Measurements from ENCODE around the gene TRAPPC12.

TRAPPC12 gene

GRCh38 chr2:3468296-3468988, 88.9 kb downstream of the TRAPPC12 start:
- DNase-seq (ENCODE audit: low read depth): no peak

DNA sequence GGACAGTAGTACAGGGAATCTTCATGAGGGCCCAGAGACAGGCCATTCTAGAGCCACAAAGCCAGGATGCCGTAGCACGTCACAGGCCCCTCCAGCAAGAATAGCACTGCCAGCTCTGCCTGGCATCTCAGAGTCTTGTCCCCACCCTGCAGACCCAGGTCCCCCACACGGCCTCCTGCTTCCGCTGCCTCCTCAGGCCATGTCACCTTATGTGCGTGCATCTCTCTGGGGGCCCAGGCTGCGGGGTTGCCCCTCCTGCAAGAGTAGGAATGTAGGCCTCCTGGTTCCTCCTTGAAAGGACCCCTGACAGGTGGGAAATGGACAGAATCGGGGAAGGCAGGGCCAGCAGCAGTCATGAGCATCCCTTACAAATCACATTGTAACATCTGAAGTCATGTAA, 90.0 kb downstream of the TRAPPC12 start:
- DNase-seq (ENCODE audit: low read depth): no peak

GRCh38 chr2:3470166-3470651, 90.7 kb downstream of the TRAPPC12 start:
- DNase-seq (ENCODE audit: low read depth): no peak

GRCh38 chr2:3470856-3471737, 91.6 kb downstream of the TRAPPC12 start:
- no peak for DNase-seq (ENCODE audit: low read depth)

- no peak for DNase-seq (ENCODE audit: low read depth)
Measured at GRCh38 chr2:3472296-3472695, 92.8 kb downstream of the TRAPPC12 start.

- no peak for DNase-seq (ENCODE audit: low read depth)
Measured at GRCh38 chr2:3472966-3473365, 93.5 kb downstream of the TRAPPC12 start.

GRCh38 chr2:3475771-3476170, 96.3 kb downstream of the TRAPPC12 start:
- DNase-seq (ENCODE audit: low read depth): no peak

- no peak for DNase-seq (ENCODE audit: low read depth)
Measured at GRCh38 chr2:3476321-3476984, 97.0 kb downstream of the TRAPPC12 start.

DNA sequence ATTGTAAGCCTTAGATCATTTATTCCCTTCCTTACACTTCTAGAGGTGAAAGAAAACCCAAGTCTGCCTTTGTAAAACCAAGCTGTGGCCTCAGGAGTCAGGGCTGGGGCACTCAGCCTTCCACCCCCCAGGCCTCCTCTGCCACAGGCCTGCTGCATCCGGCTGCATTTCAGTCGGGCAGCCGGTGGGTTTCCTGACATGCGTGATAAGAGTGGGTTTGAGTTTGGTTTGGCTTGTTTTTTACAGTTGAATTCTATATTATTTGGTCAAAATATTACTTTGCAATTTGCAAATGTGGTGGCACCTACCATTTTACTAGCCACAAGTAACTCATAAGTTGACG, 97.5 kb downstream of the TRAPPC12 start:
- no peak for DNase-seq (ENCODE audit: low read depth)

DNA sequence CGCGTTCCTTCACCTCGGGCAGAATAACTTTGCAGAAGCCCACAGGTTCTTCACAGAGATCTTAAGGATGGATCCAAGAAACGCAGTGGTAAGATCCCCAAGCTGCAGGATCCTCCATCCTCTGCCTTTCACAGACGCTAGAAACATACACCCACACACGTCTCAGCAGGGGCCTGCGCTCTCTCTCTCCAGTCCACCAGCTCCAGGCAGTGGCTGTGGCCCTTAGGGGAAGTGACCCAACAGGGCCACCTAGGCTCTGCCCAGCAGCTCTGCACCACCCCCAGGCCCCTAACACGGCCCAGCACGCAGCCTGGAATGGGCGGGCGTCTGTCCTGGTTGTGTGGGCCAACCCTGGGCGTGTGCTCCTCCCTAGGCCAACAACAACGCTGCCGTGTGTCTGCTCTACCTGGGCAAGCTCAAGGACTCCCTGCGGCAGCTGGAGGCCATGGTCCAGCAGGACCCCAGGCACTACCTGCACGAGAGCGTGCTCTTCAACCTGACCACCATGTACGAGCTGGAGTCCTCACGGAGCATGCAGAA, 99.4 kb downstream of the TRAPPC12 start:
- DNase-seq (ENCODE audit: low read depth): no peak

DNA sequence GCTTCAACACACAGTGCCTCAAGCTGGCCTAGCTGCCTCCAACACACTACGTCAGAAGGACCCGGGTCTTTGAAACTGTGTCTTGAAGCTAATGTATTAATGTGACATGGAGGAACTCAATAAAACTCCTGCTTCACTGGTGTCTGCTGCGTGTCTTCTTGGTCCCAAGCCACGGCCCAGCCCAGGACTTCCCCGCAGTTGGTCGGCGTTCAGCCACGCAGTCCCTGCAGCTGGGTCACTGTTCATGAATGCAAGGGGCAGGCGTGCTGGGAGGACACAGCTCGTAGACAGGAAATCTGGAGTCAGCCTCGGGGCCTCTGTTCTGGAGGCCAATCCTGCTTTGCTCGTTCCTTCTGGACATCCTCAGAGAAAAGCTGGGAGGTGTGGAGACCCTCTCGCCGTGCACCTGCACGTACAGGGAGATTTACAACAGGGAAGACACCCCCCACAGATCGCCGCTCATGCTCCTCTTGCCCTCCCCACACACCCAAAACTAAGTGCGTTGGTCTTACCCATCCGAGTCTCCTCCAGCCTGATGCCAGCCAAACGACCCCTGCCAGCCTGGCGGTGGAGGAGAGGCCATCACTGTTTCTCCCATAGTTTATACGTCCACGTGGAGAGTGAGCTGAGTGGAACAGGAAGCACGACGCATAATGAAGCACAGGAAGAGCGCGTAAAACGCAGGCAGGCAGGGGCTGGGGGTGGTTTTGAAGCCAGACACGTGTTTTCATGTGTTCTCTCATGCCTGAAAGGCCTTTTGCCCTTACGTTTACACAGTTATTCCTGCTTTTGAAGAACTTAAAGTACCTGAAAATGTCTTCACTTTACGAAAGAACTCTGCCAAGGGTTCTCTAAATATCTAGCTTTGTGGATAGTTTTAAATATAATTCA, 100.2 kb downstream of the TRAPPC12 start:
- DNase-seq (ENCODE audit: low read depth): no peak

DNA sequence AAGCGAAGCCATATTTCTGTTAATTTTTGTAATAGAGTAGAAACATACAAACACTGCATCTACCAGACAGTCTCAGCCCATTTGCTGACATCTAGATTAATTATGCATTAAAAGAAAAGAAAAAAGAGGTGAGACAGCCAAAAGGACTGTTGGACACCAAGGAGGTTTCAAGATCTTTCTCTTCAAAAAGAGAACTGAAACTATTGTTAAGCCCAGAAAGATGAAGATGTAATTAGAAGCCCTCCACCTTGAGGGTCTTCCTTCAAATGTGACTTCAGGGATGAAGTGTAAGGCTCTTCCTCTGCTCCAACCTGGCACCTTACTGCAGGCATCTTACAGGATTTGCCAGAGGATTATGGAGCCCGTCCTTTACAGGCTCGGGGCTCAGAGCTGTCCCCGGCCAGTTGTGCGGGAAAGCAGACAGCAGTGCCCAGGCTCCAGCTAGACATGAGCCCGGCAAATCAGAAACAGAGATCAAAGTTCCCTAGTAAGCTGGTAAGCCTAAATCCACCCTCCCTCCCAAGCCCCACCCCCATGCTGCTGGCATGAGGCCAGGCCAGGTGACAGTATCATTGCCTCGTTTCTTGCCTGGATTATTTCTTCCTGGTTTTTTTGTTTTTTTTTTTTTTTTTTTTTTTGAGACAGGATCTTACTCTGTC, 101.0 kb downstream of the TRAPPC12 start:
- no peak for DNase-seq (ENCODE audit: low read depth)

DNA sequence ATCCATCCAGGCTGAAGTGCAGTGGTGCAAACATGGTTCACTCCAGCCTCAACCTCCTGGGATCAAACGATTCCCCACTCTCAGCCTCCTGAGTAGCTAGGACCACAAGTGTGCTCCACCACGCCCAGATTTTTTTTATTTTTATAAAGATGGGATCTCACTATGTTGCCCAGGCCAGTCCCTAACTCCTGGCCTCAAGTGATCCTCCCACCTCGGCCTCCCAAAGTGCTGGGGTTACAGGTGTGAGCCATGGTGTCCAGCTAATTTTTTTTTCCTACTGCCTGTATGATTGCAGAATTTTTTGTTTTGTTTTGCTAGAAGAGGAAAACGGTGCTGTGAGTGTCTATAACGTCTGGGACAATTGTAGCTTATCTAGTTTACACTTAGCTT, 101.5 kb downstream of the TRAPPC12 start:
- no peak for DNase-seq (ENCODE audit: low read depth)

- no peak for DNase-seq (ENCODE audit: low read depth)
Measured at GRCh38 chr2:3481736-3482362, 102.4 kb downstream of the TRAPPC12 start.

- no peak for DNase-seq (ENCODE audit: low read depth)
Measured at GRCh38 chr2:3482363-3482821, 102.9 kb downstream of the TRAPPC12 start.

- no peak for DNase-seq (ENCODE audit: low read depth)
Measured at GRCh38 chr2:3483227-3483985, 103.9 kb downstream of the TRAPPC12 start.

DNA sequence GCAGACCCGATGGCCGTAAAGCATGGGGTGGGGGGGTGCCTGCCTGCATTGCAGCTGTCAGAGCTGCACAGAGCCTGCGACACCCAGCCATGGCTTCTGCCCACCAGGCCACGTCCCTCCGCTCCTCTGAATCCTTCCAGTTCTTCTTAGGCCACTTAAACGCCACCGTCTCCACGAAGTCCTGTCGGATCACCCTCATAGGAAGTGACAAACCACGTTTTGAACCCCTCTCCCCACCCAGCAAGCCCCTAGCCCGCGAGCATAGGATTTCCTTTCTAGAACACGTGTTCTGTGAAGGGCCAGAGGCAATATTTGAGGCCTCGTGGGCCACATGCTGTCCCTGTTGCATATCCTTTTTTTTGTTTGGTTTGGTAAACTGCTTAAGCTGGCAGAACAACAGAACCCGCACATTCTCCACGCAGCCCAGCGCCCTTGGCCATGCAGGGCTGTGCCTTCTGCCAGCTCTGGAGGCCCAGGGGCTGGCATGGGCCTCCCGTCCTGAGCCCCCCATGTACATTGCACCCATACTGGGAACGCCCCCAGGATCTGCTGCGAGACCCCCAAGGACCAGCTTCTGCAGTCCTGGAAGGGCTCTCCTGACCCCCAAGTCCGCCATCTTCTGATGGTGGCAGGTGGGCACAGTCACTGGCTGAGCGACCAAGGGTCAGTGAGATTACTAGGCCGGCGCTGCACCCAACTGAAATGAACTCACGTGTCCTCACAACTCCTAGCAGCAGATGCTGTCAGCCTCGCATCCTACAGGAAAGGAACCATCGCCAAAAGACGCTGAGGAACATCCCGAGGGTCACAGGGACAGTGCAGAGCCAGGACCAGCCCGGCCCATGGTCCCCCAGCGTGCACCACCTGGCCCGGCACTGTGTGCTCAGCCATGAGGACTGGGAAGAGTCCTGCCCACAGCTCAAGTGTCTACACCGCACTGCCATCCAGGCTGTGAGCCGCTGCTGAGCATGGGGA, 104.8 kb downstream of the TRAPPC12 start:
- DNase-seq (ENCODE audit: low read depth): no peak

DNA sequence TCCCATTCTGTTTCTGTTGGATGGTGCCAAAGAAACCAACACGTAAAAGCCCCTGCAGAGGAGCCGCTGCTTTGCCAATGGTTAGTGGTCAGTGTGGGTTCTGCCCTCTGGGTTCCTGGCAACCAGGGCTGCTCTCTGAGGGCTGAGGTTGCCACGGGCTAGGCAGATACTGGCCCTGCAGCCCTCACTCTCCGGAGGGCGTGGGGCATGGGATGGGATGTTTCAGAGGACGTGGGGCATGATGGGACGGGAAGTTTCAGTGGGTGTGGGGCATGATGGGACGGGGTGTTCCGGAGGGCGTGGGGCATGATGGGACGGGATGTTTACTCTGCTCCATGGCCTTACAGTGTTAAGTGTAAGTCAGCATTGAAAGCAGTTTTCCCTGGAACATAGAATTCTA, 105.7 kb downstream of the TRAPPC12 start:
- no peak for DNase-seq (ENCODE audit: low read depth)
